Measurements from ENCODE around the gene ZNRF1.

ZNRF1 gene

DNA sequence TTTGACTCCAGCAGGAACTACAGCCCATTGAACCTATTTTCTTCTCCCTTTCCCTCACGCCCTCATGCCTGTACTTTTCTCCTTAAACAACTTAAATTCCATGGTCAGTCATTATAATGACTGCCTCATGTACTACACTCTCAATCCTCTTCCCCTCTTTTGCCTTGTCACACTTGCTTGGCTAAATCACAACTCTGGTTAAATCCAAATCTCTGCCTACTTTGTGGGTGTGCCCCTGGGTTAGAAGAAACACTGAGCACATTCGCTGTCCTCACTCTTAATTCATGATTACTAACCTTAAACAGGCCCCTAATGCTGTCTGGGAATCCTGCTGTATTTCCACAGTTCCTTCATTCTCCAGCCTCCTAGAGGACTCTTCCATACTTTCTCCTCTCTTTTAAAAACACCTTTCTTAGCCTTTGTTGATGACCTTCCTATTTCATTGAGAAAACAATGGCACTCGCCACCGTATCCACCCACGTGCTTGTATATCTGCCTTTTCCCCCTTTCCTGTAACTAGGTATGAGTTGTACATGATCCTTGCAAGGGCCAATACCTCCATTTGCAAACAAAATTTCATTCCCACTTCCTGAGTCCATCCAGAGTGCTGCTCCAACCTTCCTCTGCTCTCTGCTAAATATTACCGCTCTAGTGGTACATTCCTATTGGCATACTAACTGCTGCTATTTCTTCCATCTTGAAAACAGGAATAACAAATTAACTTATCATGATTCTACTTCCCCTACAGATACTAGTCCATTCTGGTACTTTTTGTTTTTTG is 28.9 kb downstream of the ZNRF1 start:
- no peak for DNase-seq

DNA sequence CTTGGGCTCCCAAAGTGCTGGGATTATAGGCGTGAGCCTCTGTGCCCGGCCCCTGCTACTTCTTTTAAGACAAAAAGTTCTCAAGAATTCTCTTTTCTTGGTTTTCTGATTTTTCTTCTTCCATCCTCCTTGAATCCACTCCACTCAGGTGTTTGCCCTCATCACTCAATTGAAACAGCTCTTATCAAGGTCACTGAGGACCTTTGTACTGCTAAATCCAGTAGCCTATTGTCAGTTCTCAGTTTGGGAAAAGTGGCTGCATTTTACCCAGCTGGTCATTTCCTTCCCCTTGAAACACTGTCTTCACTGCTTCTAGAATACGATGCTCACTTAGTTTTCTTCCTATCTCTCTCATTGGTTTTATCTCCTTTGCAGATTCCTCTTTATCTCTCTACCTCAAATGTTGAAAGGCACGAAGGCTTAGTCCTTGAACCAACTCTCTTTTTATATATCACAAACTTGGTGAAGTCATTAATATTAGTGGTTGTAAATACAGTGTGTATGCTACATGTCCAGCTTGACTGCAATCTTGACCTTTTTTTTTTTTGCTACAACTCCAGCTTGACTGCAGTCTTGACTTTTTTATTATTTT is 29.8 kb downstream of the ZNRF1 start:
- DNase-seq, result no peak

DNA sequence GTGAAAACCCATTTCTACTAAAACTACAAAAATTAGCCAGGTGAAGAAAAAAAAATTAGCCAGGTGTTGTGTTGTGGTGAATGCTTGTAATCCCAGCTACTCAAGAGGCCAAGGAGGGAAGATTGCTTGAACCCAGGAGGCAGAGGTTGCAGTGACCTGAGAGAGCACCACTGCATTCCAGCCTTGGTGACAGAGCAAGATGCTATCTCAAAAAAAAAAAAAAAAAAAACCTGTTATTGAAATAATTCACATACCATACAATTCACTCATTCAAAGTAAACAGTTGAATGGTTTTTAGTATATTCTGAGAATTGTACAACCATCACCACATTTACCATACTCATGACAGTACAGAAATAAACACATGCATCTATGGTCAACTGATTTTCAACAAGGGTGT is 31.0 kb downstream of the ZNRF1 start:
- no peak for DNase-seq

DNA sequence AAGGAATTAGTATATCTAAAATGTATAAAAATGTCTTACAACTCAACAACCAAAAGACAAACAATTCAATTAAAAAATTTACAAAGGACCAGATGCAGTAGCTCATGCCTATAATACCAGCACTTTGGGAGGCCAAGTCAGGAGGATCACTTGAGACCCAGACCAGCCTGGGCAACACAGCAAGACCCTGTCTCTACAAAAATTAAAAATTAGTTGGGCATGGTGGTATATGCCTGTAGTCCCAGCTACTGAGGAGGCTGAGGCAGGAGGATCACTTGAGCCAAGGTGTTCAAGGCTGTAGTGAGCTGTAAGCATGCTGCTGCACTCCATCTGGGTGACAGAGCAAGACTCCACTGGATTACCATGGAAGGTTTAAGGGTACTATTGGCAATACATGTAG is 33.8 kb downstream of the ZNRF1 start:
- DNase-seq, result no peak

DNA sequence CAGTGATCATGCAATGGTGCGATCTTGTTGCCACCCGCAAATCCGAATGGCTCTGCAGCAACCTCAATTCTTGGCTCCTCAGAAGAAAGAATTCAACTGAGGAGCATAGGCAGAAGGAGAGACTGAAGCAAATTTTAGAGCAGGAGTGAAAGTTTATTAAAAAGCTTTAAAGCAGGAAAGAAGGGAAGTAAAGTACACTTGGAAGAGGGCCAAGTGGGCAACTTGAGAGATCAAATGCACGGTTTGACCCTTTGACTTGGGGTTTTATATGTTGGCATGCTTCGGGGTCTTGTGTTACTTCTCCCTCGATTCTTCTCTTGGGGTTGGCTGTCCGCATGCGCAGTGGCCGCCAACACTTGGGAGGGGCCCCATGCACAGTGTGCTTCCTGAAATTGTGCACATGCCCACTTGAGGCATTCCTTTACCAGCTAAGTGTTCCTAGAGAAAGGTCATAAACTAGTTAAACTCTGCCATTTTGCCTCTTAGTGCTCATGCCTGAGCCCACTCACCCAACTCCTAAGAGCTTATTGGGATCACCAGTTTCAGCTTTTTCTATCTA is 36.7 kb downstream of the ZNRF1 start:
- DNase-seq, result no peak

DNA sequence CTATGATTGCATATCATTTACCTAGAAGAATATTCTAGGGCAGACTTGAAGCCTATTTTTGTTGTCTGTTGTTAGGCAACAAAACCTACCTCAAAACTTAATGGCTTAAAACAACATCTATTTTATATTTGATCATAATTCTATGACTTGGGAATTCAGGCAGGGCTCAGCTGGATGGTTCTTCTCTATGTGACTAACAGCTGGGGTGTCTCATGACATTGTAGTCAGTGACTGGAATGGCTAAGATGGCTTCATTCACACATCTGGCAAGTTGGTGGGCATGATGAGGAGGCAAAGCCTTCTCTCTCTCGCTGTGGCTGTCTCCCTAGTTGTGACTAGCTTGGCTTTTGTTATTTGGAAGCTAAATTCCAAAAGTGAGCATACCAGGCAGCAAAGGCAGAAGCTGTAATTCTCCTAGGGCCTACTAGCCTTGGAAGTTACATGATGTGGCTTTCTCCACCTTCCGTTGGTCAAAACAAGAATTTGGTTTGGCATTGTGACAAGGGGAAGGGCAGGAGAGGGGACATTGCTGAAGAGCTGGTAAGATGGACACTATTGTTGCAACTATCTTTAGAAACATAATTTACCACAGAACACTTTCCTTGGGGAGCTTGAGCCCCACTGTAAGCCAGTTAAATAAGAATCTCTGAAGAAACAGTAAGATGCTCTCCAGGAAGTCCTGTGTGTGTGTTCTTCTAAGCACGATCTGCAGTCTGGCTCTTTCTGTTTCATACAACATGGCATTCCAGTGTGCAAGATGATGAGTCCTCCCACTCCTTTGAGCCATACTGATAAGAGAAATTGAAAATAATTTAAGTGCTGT is 39.4 kb downstream of the ZNRF1 start:
- no peak for DNase-seq

DNA sequence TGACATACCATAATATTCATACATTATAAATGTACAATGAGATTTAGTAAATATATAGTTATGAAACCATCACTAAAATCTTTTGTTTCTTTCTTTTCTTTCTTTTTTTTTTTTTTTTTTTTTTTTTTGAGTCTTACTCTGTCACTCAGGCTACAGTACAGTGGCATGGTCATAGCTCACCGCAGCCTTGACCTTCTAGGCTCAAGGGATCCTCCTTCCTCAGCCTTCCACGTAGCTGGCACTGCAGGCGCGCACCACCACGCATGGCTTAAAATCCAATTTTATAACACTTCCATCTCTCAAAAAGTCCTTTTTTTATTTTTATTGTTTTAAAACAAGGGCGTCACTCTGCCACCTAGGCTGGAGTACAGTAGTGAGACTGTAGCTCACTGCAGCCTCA is 41.1 kb downstream of the ZNRF1 start:
- no peak for DNase-seq

DNA sequence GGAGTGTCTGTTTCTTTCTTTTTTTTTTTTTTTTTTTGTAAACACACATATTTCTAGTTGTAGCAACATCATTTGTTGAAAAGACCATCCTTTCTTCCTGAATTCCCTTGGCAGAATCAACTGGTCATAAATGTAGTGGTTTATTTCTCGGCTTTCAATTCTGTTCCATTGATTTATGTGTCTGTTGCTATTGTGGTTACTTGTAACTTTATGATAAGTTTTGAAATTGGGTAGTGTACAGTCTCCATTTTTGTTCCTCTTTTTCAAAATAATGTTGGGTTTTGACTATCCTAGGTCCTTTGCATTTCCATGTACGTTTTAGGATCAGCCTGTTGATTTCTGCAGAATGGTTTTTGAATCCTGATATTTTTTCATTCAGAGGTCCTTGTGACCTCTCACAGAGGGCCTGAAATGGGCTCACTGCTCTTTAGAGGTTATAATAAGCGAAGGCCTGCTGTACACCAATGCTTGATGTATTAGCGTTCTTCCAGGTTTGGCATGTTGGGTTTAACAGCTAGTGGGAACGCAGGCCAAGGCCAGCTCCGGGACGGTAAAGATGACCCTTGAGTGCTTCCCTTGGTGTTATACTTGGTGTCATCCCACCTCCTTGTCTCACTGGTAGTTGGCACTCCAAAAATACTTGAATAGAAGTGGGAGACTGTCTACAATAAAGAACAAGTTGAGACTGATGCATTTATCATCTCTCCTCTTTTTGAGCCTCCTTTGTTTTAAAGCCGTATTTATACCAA is 43.8 kb downstream of the ZNRF1 start:
- DNase-seq, result no peak

DNA sequence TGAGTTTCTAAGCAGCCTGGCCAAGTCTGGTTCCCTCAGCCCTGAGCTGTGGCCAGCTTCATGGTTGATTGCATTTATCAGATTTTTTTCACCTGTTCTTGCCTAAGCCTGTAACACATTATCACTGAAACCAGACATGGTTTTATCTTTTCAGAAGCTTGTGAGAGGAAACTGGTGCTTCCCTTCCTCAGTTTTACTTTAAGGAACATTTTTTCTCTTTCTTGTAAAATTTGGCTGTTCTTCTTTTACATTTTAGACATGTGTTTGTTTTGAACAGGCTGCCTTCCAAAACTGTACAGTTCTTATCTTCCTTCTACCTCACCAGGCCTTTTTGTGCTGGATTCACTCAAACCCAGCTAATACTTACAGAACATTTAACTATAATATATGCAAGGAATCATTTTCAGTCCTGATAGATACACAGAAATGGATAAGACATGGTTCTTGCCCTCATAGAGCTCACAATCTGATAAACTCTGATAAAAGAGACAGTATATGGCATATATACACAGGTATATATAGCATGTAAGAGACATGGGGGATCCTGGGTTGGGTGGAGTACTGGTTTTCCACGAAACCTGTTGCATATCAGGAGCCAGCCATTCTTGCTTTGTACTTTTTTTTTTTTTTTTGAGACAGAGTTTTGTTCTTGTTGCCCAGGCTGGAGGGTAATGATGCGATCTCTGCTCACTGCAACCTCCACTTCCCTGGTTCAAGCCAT is 44.5 kb downstream of the ZNRF1 start:
- DNase-seq, result no peak

DNA sequence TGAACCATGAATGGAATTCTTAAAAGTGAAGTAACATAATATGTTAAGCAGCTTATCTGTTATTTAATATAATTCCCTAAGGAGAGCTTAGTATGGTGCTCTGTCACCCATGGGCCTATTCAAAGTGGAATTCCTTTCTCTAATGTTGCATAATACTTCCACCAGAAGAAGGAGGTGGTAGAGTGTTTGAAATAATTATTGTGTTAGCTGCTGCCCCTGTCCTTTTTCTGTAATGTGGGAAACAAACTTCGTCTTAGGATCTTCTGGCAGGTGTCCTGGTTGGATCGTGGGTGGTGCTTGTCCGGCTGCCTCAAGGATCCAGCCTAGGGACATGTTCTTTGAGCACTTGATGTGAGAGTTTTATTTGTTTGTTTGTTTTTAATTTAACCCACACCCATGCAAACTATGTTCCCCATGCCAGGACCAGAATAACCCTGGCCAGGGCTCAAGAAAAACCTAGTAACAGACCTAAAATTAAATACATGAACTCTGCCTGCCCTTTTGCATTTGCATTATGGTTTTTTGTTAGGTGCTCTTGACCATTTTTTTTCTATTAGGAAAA is 46.1 kb downstream of the ZNRF1 start:
- DNase-seq, result no peak

DNA sequence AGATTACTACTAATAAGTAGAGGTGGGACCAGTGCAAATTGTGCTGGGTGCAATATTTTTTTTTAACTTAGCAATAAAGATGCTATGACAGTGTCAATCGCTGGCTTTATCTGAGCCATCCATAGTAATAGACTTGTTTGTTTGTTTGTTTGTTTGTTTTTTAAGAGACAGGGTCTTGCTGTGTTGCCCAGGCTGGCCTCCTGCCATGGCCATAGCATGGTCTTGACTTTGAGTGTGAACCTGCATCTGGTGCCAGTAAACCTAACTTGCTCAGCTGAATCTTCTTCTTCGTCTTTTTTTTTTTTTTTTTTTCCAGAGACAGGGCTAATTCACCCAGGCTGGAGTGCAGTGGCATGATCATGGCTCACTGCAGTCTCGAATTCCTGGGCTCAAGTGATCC is 46.6 kb downstream of the ZNRF1 start:
- no peak for DNase-seq

DNA sequence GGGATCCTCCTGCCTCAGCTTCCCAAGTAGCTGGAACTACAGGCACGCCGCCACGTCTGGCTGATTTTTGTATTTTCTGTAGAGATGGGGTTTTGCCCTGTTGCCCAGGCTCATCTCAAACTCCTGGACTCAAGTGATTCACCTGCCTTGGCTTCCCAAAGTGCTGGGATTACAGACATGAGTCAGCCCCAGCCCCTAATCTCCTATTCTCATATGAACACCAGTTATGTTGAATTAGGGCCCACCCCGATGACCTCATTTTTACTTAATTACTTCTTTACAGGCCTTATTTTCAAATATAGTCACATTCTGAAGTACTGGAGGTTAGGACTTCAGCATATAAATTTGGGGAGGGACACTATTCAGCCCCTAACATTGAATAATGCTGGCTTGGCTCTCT is 49.2 kb downstream of the ZNRF1 start:
- DNase-seq, result no peak

DNA sequence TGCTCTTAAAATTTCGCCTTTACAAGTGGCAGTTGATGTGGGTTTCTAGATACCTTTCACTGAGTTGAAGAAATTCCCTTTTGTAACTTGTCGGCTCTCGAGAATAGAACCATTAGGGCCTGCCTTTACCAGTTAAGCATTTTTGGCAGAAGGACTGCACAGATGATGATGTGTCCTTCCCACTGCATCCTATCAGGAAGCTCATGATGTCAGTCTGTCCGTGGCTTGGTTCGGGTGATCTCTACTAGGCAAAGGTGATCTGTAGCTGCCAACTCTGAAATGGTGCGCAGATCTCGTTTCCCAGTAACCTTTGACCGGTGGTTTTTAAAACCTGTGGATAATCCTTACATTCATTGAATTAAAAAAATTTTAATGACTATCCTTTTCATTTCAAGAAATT is 49.7 kb downstream of the ZNRF1 start:
- no peak for DNase-seq

DNA sequence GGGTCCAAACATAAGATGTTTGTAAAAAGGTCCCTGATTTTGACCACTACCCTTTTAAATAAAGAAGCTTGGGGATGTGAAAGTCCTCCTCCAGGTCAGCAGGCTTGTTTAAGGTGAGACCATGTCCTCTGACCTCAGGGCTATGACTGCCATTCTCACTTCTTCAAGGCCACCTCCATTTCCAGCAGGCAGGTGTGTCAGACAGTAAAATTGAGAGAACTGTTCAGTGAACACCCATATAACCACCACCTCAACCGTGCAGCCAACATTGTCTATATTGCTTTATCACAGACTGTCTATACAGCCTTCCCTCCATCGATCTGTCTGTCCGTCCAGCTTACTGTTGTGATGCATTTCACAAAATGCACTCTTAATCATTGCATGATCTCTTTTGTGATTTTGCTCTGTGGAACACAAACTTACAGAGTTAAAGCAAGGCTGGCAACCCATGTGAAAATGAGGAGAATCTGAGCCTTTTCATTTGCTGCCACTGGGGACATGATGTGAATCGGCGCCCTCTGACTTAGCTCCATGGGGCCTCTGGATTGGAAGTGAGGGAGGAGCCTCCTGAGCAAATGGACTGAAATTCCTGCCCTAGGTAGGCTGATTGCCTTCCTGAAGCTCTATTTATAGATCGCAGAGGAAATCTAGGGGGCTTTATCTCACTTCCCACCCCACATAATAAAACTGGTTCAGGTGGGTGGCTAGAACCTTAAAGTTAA is 53.8 kb downstream of the ZNRF1 start:
- DNase-seq, result no peak

DNA sequence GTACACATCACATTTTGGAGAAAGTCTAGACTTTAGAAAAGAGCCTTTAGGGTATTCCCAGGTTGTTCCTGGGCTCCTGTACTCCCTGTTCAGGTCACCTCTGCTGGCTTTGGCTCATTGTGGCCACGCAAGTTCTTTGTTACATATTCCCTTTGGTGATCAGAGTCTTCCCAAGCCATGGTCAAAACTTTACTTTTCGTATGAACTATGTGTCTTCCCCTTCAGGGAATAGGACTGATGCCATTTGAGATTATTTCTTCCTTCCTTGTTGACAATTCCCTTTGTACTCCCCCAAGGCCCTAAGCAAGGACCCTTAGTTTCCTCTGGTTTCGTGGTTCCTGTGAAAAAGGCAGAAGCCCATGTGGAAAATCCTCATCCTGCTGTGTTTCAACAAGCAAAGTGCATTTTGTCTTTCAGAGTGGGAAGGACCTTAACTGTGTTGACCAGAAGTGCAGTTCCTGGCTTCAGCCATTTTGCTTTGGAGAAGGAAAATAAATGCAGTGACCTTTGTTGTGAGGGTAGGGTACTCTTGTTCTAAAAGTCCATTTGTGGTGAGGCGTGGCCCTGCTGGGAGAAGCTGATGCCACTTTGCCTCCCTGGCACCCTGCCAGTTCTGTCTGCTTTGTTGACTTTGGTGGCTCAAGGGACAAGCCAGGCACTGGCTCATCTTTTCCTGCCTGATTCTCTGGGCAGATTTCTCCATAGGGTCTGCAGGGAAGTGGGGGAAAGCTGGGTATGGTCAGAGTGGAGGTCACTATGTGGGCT is 55.1 kb downstream of the ZNRF1 start:
- DNase-seq, result no peak

DNA sequence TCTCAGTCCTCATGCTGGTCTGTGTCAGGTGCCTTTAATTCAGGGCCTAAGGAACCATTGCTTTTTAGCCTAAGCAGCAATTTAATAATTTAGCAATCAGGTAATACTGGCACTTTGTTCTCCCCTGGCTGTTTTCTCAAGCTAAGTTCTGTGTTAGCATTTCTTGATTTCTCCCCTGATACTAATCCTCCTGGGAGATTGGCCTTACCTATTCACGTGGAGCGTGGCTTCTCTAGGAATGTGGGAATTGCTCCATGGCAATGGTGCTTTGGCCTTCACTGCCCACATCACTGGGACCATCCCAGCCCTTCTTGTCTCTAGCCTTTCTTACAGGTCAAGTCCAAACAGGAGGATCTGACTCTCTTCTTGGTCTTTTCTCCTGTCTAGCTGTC is 55.7 kb downstream of the ZNRF1 start:
- no peak for DNase-seq

DNA sequence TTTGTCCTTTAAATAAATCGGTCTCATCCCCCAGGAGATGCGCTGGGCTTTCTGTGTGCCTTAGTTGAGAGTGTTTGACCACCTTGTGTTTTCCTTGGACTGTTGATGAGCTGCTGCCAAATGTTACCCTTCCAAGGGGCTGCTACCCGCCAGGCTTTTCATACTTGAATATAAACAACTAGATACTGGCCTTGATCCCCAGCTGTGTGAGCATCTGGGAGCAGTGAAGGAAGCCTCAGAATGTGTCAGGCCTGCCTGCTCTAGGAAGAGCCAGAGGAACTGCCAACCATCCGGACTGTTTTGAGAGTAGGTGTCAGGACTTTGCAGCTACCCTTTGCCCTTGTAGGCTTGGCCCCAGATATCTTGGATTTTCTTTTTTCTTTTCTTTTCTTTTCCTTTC is 60.0 kb downstream of the ZNRF1 start:
- no peak for DNase-seq

DNA sequence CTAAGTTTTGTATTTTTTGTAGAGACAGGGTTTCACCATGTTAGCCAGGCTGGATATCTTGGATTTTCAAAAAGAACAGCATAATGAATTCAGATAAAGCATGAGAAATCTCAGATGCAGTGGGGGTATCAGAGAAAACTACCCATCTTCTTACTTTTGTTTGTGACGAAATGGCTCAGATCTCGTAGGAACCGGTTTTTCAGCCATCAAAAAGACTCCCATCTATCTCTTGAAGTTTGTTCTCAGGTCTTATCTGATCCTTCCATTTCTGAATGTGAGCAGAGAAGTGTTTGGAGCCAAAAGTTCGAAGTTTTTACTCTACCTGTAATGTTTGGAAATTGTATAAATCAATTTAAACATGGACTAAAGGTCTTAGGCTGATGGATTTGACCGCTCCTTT is 60.6 kb downstream of the ZNRF1 start:
- DNase-seq, result no peak

DNA sequence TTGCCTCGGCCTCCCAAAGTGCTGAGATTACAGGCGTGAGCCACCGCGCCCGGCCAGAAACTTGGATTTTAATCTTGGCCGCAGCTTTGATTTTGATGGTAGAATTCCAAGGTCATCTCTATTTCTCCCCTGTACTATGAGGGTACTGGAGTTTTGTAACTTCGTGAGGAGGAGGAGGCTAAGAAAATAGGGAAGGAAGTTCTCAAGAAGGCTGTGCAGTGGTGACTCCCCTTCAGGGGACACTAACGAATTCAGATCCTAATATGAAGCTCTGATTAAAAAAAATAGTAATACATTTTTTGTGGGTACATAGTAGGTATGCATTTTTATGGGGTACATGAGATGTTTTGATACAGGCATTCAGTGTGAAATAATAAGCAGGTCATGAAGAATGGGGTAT is 61.9 kb downstream of the ZNRF1 start:
- DNase-seq, result no peak

DNA sequence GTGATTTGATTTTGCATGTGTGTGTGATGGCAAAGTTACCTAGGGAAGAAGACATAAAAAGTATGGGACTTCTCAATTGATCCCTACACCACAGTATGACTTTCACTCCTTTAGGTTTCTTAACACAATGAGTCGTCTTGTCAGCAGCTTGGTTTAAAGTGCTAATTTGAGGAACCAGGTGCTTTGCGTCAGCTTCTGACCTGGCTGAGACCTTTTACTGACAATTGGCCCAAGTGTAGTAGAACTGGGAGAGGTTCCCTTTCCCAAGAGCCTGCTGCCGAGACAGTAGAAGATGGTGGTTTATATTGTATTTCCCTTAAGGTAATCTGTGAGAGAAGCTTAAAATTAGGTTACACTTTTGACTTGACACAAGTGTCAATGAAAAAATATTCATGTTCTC is 62.8 kb downstream of the ZNRF1 start:
- DNase-seq, result no peak
